Parathyroid adenoma (tissue), 2 donors: Measurements from ENCODE around the gene MAFF.

Experiments
- H2AFZ ChIP-seq: fragments of 300-600 bp; sonication (generic); one replicate; pipeline ENCODE4 v1.7.0; 2017; ENCODE audit warnings: antibody characterized with exemption, mild to moderate bottlenecking
- H3K27ac ChIP-seq: fragments of 300-600 bp; sonication (generic); one replicate; pipeline ENCODE4 v1.7.0; 2017
- H3K27me3 ChIP-seq: fragments of 300-600 bp; sonication (generic); one replicate; pipeline ENCODE4 v1.7.0; 2017; ENCODE audit warnings: low read length; ENCODE audit not compliant: control insufficient read depth, insufficient read depth
- H3K36me3 ChIP-seq: fragments of 300-600 bp; sonication (generic); one replicate; pipeline ENCODE4 v1.7.0; 2017; ENCODE audit warnings: low read length; ENCODE audit not compliant: control insufficient read depth, insufficient read depth
- H3K4me1 ChIP-seq: fragments of 300-600 bp; sonication (generic); one replicate; pipeline ENCODE4 v1.7.0; 2017; ENCODE audit warnings: control low read depth
- H3K4me2 ChIP-seq: fragments of 300-600 bp; sonication (generic); one replicate; pipeline ENCODE4 v1.7.0; 2017; ENCODE audit warnings: low read length
- H3K4me3 ChIP-seq: fragments of 300-600 bp; sonication (generic); one replicate; pipeline ENCODE4 v1.7.0; 2017; ENCODE audit warnings: low read depth, low read length
- H3K79me2 ChIP-seq: fragments of 300-600 bp; sonication (generic); one replicate; pipeline ENCODE4 v1.7.0; 2017; ENCODE audit warnings: control low read depth
- H3K9ac ChIP-seq: fragments of 300-600 bp; sonication (generic); one replicate; pipeline ENCODE4 v1.7.0; 2017; ENCODE audit warnings: mild to moderate bottlenecking
- H3K9me3 ChIP-seq: fragments of 300-600 bp; sonication (generic); one replicate; pipeline ENCODE4 v1.7.0; 2017; ENCODE audit warnings: low read length; ENCODE audit not compliant: control insufficient read depth
- TF ChIP-seq, protein P1 (sequence below): fragments of 300-600 bp; sonication (generic); IDR thresholded peaks from one replicate; pipeline ENCODE4 v1.7.0; 2017; ENCODE audit warnings: antibody characterized with exemption, mild to moderate bottlenecking
- donor health status: primary hyperparathyroidism.

MAFF gene

DNA sequence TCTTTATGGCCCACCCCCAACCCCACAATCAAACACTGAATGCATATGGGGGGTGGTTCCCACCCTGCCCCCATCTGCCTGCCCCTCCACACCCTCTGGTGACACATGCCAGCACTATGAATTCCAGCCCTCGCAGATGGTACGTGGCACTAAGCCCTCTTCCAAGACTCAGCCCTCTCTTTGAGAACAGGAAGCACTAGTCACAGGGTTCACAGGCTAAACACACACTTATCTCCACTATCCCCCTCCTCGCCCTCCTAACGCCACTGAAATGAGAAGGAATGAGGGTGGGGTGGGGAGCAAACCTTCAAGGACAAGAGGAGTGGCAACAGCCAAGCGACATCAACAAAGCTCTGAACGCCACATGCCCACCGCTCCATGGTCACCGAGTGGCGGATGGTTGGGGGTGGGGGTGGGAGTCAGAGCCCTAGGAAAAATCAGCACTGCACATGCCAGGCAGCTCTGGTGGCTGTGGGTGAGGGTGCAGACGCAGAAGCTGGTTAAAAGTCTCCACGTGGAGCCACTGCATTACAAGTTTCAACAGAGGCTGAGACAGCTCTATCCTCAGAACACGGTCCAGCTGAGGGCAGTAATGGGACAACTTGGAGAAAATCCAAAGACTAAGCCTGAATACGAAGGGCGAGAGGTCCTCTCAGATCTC lies 37.4 kb downstream of the MAFF start:
- Histone ChIP-seq H3K27ac (no peak overlapping the region), H3K9me3 (no peaks in the 10 kb centered on the region), H2AFZ (no peak overlapping the region), H3K4me1 (no peaks in the 10 kb centered on the region), H3K27me3 (no peaks in the 10 kb centered on the region), H3K79me2 (no peaks in the 10 kb centered on the region), H3K4me2 (no peak overlapping the region), H3K9ac (no peak overlapping the region), H3K36me3 (no peaks in the 10 kb centered on the region), H3K4me3 (no peak overlapping the region)
- TF ChIP-seq, protein P1, sequence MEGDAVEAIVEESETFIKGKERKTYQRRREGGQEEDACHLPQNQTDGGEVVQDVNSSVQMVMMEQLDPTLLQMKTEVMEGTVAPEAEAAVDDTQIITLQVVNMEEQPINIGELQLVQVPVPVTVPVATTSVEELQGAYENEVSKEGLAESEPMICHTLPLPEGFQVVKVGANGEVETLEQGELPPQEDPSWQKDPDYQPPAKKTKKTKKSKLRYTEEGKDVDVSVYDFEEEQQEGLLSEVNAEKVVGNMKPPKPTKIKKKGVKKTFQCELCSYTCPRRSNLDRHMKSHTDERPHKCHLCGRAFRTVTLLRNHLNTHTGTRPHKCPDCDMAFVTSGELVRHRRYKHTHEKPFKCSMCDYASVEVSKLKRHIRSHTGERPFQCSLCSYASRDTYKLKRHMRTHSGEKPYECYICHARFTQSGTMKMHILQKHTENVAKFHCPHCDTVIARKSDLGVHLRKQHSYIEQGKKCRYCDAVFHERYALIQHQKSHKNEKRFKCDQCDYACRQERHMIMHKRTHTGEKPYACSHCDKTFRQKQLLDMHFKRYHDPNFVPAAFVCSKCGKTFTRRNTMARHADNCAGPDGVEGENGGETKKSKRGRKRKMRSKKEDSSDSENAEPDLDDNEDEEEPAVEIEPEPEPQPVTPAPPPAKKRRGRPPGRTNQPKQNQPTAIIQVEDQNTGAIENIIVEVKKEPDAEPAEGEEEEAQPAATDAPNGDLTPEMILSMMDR: no peak

DNA sequence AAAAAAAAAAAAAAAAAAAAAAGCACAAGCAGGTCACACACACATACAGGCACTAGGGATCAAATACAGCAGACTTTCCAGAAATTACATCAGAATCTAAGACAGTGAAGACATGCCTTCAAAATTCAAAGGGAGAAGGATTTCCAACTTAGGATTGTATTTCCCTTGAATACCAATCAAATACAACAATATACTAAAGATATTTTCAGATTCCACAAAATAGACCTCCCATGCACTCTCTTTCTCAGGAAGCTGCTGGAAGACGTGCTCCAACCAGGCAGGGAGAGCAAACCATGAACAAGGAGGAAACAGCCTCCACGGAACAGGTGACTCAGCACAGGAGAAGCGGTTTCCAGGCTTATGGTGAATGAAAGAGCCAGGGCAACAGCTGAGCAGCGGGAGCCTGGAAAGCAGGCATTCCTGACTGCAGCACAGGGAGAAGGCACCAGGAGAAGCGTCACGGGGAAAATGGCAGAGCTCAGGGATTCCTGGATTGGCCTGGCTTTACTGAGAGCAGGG lies 39.0 kb downstream of the MAFF start:
- TF ChIP-seq, protein P1: no peak
- no peak overlapping the region for H3K9ac ChIP-seq
- no peak overlapping the region for H3K4me3 ChIP-seq
- no peaks in the 10 kb centered on the region for H3K9me3 ChIP-seq
- H2AFZ ChIP-seq: no peak overlapping the region
- no peaks in the 10 kb centered on the region for H3K79me2 ChIP-seq
- H3K27ac ChIP-seq: no peak overlapping the region
- H3K27me3 ChIP-seq: no peaks in the 10 kb centered on the region
- no peak overlapping the region for H3K4me2 ChIP-seq
- no peaks in the 10 kb centered on the region for H3K36me3 ChIP-seq
- no peaks in the 10 kb centered on the region for H3K4me1 ChIP-seq

DNA sequence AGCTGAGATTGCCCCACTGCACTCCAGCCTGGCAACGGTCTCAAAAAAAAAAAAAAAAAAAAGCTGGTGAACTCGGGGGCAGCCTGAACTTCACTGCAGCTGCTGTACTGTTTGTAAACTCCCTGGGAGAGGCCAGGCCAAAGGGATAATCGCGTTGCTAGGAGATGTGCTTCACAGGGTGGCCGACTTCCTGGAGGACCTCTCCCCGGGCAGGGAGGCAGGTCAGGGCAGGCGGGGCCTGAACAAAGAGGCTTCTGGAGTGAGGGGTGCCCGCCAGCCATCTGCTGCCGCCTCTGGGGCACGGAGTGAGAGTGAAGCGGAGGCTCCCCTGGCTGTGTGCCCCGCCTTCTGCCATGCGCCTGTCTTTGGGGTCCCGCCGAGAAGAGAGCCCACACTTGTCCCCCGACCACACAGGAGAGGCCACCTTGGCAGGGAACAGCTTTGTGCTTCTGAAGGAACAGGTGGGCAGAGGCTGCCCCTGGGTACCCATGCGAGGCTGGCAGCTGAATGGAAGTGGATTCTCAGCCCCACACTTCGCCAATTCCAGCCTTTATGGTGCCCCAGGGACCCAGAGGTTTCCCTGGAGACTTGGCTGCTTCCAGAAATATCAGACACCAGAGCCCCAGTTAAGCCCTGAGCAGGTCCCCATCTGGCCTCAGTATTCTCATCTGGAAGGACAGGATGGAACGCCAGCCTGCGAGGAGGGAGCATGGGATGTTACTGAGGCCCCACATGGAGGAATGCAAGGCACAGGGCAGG lies 41.4 kb downstream of the MAFF start:
- no peak overlapping the region for H3K4me3 ChIP-seq
- TF ChIP-seq, protein P1: no peak
- H3K36me3 ChIP-seq: no peaks in the 10 kb centered on the region
- H3K9ac ChIP-seq: no peak overlapping the region
- H3K27ac ChIP-seq: no peak overlapping the region
- H3K4me2 ChIP-seq: no peak overlapping the region
- H3K9me3 ChIP-seq: no peaks in the 10 kb centered on the region
- H3K27me3 ChIP-seq: no peaks in the 10 kb centered on the region
- H3K79me2 ChIP-seq: no peaks in the 10 kb centered on the region
- H2AFZ ChIP-seq: no peak overlapping the region
- H3K4me1 ChIP-seq: no peaks in the 10 kb centered on the region

DNA sequence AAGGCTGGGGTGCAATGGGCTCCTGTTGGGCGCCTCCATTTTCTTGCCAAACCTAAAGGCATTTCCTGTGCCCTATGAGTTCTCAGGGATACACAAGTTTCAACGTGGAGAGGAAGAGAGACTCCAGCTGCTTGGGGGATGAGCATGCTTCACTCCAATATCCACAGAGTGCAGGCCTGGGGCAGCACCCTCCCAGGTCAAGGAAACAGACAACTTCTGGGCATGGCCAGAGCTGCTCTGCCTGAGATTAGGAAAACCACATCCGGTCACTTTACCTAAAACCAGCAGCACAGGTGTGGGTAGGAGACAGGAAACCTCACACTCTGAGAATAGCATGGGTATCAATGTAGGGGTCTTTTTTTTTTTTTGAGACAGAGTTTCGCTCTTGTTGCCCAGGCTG lies 42.3 kb downstream of the MAFF start:
- no peaks in the 10 kb centered on the region for H3K27me3 ChIP-seq
- no peak overlapping the region for H3K9ac ChIP-seq
- peaks cover 3% of the 10 kb centered on the region for H3K79me2 ChIP-seq
- no peak overlapping the region for H2AFZ ChIP-seq
- TF ChIP-seq, protein P1: no peak
- no peak overlapping the region for H3K4me2 ChIP-seq
- H3K4me1 ChIP-seq: no peaks in the 10 kb centered on the region
- no peak overlapping the region for H3K4me3 ChIP-seq
- no peaks in the 10 kb centered on the region for H3K9me3 ChIP-seq
- H3K27ac ChIP-seq: no peak overlapping the region
- no peaks in the 10 kb centered on the region for H3K36me3 ChIP-seq
